OCI-LY7 (cell line): Measurements from ENCODE around the gene GIMAP5. TPM values are rescaled to one million over a fixed set of nuclear protein-coding genes. Genes with fewer than 3 reads are reported as not detected.
A peak's percentile ranks its signal among the peaks of the same experiment; 100 is the strongest.

Source experiments
- BruUV-seq: library from RNA; stranded (reverse); fragments of 400-500 nt; replicated peaks from 2 replicates; lab custom pipeline; 2021; lab: Mats Ljungman, UMichigan
- CTCF ChIA-PET: fragments of 300-600 bp; sonication (Branson Sonifier 250); formaldehyde crosslinking; loops from one replicate; lab custom pipeline; 2022; ENCODE audit warnings: antibody characterized with exemption; ENCODE audit not compliant: unreplicated experiment; lab: Charles Lee
- POLR2A ChIA-PET: fragments of 300-600 bp; sonication (Branson Sonifier 250); formaldehyde crosslinking; loops from one replicate; lab custom pipeline; 2022; ENCODE audit warnings: antibody characterized with exemption; lab: Charles Lee
- DNase-seq: peaks from one replicate; pipeline ENCODE4 v3.0.0-alpha.2; 2015; ENCODE audit warnings: low spot score
- H2AFZ ChIP-seq: fragments of 200-600 bp; sonication (generic), shearing (Covaris generic); 2 replicates; pipeline ENCODE4 v1.6.1; 2014; ENCODE audit warnings: mild to moderate bottlenecking, antibody characterized with exemption, low read length, moderate library complexity
- H3K27ac ChIP-seq: fragments of 200-600 bp; sonication (generic); 2 replicates; pipeline ENCODE4 v1.5.1; 2014; ENCODE audit warnings: mixed run types, low read depth, mild to moderate bottlenecking, moderate library complexity, low read length, inconsistent platforms; ENCODE audit not compliant: poor library complexity, severe bottlenecking
- H3K36me3 ChIP-seq: fragments of 200-600 bp; sonication (generic); 2 replicates; pipeline ENCODE4 v1.6.1; 2014; ENCODE audit warnings: mild to moderate bottlenecking, antibody characterized with exemption, low read length, moderate library complexity, mixed read lengths; ENCODE audit not compliant: insufficient read depth
- H3K4me1 ChIP-seq: fragments of 200-600 bp; sonication (generic); 2 replicates; pipeline ENCODE4 v1.5.1; 2014; ENCODE audit warnings: mild to moderate bottlenecking, low read length; ENCODE audit not compliant: insufficient read depth, poor library complexity, severe bottlenecking
- H3K4me2 ChIP-seq: fragments of 200-600 bp; sonication (generic); 2 replicates; pipeline ENCODE4 v1.6.1; 2014; ENCODE audit warnings: mild to moderate bottlenecking, low read length
- H3K4me3 ChIP-seq: fragments of 200-600 bp; sonication (generic); 2 replicates; pipeline ENCODE4 v1.5.1; 2014; ENCODE audit warnings: mild to moderate bottlenecking, low read depth, low read length; ENCODE audit not compliant: poor library complexity, severe bottlenecking
- H3K79me2 ChIP-seq: fragments of 200-600 bp; sonication (generic); 2 replicates; pipeline ENCODE4 v1.6.1; 2016; ENCODE audit warnings: low read depth, mild to moderate bottlenecking, low read length, moderate library complexity, mixed read lengths; ENCODE audit not compliant: insufficient read depth
- H3K9me2 ChIP-seq: fragments of 200-600 bp; sonication (generic); 2 replicates; pipeline ENCODE4 v1.6.1; 2016; ENCODE audit warnings: mild to moderate bottlenecking, low read length, mixed read lengths; ENCODE audit not compliant: insufficient read depth
- H3K9me3 ChIP-seq: fragments of 200-600 bp; sonication (generic); 2 replicates; pipeline ENCODE4 v1.6.1; 2014; ENCODE audit warnings: mild to moderate bottlenecking, mixed run types, low read length, mixed read lengths
- H4K20me1 ChIP-seq: fragments of 200-600 bp; sonication (generic); 2 replicates; pipeline ENCODE4 v1.6.1; 2014; ENCODE audit warnings: mild to moderate bottlenecking, antibody characterized with exemption, low read length, moderate library complexity, mixed read lengths; ENCODE audit not compliant: insufficient read depth
- EZH2phosphoT487 ChIP-seq: fragments of 200-600 bp; sonication (generic); IDR thresholded peaks from 2 replicates; pipeline ENCODE4 v1.6.1; 2018; ENCODE audit warnings: low read depth, borderline replicate concordance, mild to moderate bottlenecking, mixed run types, antibody characterized with exemption, low read length, moderate library complexity, mixed read lengths
- intact Hi-C: fragments of 100-400 bp; cut with micrococcal nuclease; formaldehyde crosslinking; loops from one replicate; pipeline ENCODE4 v1.10.0; 2022; ENCODE audit not compliant: unreplicated experiment
- total RNA-seq, 2 experiments: library from RNA; depleted of rRNA in 1 of 2; stranded (reverse); fragments of >200 nt in 1 of 2; shearing (Covaris generic) in 1 of 2; gene quantifications; 2 replicates each; pipeline ENCODE4 v1.2.3, GENCODE V29; 2014 to 2022
- TF ChIP-seq, protein P1 (sequence below): fragments of 200-600 bp; sonication (generic); conservative IDR thresholded peaks from 2 replicates; pipeline ENCODE4 v1.5.1; 2014; ENCODE audit warnings: mild to moderate bottlenecking, antibody characterized with exemption, low read length, moderate library complexity, mixed read lengths

The GIMAP5 gene
- total RNA-seq, 2 experiments from 2014 or later: not detected

DNA sequence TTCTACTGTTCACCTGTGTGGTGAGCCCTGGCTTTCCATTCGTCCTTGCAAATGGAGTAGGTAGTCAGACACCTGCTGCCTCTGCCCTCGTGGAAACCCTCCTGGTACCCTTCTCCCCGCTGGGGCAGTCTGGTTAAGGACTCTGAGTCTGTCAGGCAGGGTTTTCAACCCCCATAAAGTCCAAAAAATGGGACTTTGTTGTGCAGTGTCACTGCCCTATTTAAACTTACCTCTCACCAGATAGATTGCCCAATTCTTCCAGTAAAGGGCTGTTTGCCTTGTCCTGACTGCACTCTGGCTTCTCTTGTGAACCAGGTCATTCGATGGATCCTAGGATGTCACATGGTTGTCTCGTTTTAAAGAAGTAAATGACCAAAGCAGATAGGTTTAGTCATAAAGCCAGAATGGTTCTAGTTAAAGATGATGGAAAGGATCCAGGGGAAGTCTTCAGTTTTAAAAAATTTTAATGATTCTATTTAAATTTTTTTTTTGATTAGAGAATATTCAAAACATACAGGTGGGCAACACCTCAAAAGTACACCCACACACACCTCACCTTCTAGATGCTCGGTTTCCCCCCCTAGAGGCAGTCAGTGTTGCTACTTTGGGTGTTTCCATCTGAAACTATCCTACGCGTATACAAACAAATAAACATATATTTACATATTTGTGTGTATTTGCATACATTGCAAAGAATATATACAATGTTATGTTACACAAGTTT, 41.0 kb downstream of the GIMAP5 start:
- H3K9me3 ChIP-seq: no peaks in the 10 kb centered on the region
- no peaks in the 10 kb centered on the region for H3K36me3 ChIP-seq
- no peak overlapping the region for H2AFZ ChIP-seq
- no peak overlapping the region for H3K27ac ChIP-seq
- POLR2A ChIA-PET: interaction anchor here (0.7 kb wide), 1 partner anchor 19 kb away, joined by 5 read pairs; no protein-coding TSS in a partner anchor
- H3K9me2 ChIP-seq: no peaks in the 10 kb centered on the region
- no peak overlapping the region for H3K4me3 ChIP-seq
- H3K4me2 ChIP-seq: no peak overlapping the region
- H3K79me2 ChIP-seq: no peaks in the 10 kb centered on the region
- no TSS peak for BruUV-seq
- TF ChIP-seq EZH2phosphoT487: no peak
- TF ChIP-seq, protein P1, sequence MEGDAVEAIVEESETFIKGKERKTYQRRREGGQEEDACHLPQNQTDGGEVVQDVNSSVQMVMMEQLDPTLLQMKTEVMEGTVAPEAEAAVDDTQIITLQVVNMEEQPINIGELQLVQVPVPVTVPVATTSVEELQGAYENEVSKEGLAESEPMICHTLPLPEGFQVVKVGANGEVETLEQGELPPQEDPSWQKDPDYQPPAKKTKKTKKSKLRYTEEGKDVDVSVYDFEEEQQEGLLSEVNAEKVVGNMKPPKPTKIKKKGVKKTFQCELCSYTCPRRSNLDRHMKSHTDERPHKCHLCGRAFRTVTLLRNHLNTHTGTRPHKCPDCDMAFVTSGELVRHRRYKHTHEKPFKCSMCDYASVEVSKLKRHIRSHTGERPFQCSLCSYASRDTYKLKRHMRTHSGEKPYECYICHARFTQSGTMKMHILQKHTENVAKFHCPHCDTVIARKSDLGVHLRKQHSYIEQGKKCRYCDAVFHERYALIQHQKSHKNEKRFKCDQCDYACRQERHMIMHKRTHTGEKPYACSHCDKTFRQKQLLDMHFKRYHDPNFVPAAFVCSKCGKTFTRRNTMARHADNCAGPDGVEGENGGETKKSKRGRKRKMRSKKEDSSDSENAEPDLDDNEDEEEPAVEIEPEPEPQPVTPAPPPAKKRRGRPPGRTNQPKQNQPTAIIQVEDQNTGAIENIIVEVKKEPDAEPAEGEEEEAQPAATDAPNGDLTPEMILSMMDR: no peak
- H4K20me1 ChIP-seq: 0 out of 2 replicates have a peak, but pooled peaks cover 4% of the 10 kb centered on the region
- DNase-seq: no peak
- intact Hi-C loops: loop anchor here (1.0 to 2.0 kb wide), 2 partner anchors 210 to 333 kb away; no protein-coding TSS in a partner anchor
- H3K4me1 ChIP-seq: no peaks in the 10 kb centered on the region
- CTCF ChIA-PET: no interaction called here

DNA sequence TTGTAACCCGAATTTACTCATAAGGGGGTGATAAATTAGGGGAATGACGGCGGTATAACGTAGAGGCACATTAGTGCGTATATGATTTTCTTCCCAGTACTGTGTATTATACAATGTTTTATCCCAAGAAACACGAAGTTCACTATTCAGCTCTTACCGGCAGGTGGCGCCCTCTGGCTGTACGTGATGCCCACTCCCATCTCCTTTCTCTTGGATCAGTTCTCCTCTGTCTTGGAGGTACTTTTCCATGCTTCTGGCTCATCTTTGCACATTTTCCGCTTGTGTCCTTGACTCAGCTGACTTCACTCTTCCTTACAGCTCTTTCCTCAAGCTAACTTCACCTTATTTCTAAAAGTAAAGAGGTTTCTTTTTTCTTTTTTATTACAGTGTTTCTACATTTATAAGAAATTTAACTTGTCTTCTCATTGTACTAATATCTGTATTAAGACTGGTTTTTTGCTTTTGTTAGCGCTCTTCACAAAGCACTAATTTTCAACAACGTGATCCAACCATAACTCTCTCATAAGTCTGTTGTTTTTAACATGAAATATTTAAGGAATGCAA, 41.6 kb downstream of the GIMAP5 start:
- H3K9me3 ChIP-seq: no peaks in the 10 kb centered on the region
- BruUV-seq: no TSS peak
- no peaks in the 10 kb centered on the region for H3K36me3 ChIP-seq
- CTCF ChIA-PET: no interaction called here
- no peak overlapping the region for H3K4me3 ChIP-seq
- H3K9me2 ChIP-seq: no peaks in the 10 kb centered on the region
- H2AFZ ChIP-seq: no peak overlapping the region
- no peaks in the 10 kb centered on the region for H3K79me2 ChIP-seq
- intact Hi-C loops: loop anchor here (1.0 to 2.0 kb wide), 2 partner anchors 209 to 332 kb away; no protein-coding TSS in a partner anchor
- DNase-seq: peak; percentile 69
- TF ChIP-seq, protein P1: peak; percentile 98
- TF ChIP-seq EZH2phosphoT487: no peak
- 0 out of 2 replicates have a peak, but pooled peaks cover 4% of the 10 kb centered on the region for H4K20me1 ChIP-seq
- POLR2A ChIA-PET: interaction anchor here (0.7 kb wide), 1 partner anchor 20 kb away, joined by 5 read pairs; no protein-coding TSS in a partner anchor
- no peak overlapping the region for H3K4me2 ChIP-seq
- H3K27ac ChIP-seq: no peak overlapping the region
- no peaks in the 10 kb centered on the region for H3K4me1 ChIP-seq
